ENCODE data around the gene AQP11. TPM values are rescaled to one million over a fixed set of nuclear protein-coding genes. Genes with fewer than 3 reads are reported as not detected.

AQP11 gene
- total RNA-seq, 2 donors from 2014 or later: 1.7 to 2.6 TPM

- H3K27ac Mint-ChIP-seq: no peak overlapping the region
- no peaks in the 10 kb centered on the region for H3K36me3 ChIP-seq (ENCODE audit: control insufficient read depth, insufficient read depth, low read length)
- peaks cover 10% of the 10 kb centered on the region for H3K9me3 ChIP-seq (ENCODE audit: control insufficient read depth, low read length)
- no peak overlapping the region for H3K4me3 ChIP-seq (ENCODE audit: low read length)
- 94 to 100% methylated on average over 1 of the region's 1 CpG for WGBS, 2 experiments (ENCODE audit: insufficient coverage in 1 of 2, insufficient read length in 1 of 2)
- no peaks in the 10 kb centered on the region for H3K36me3 Mint-ChIP-seq (ENCODE audit: low read depth)
- peaks cover 9% of the 10 kb centered on the region for H3K9me3 Mint-ChIP-seq
- H3K27me3 Mint-ChIP-seq (ENCODE audit: insufficient read depth): peaks cover 3% of the 10 kb centered on the region
- no peak for TF ChIP-seq CTCF (conservative IDR thresholded peaks at IDR 0.05)
- H3K4me1 Mint-ChIP-seq: no peaks in the 10 kb centered on the region
- H3K27ac ChIP-seq (ENCODE audit: low read depth, low read length): no peak overlapping the region
- no peaks in the 10 kb centered on the region for H3K4me1 ChIP-seq (ENCODE audit: control insufficient read depth, insufficient read depth, low read length)
- no peaks in the 10 kb centered on the region for H3K27me3 ChIP-seq (ENCODE audit: control insufficient read depth, insufficient read depth, low read length, poor library complexity, severe bottlenecking)
- no peak for DNase-seq
- no peak overlapping the region for H3K9ac ChIP-seq (ENCODE audit: extremely low read depth, low read length, poor library complexity, severe bottlenecking)
- H3K4me3 Mint-ChIP-seq: no peak overlapping the region
These were observed 55.1 kb downstream of the AQP11 start for GRCh38 chr11:77644887-77645286.

- Histone ChIP-seq H3K9ac (ENCODE audit: extremely low read depth, low read length, poor library complexity, severe bottlenecking) (no peak overlapping the region), H3K36me3 (ENCODE audit: control insufficient read depth, insufficient read depth, low read length) (no peaks in the 10 kb centered on the region), H3K4me1 (ENCODE audit: control insufficient read depth, insufficient read depth, low read length) (no peaks in the 10 kb centered on the region), H3K27me3 (ENCODE audit: control insufficient read depth, insufficient read depth, low read length, poor library complexity, severe bottlenecking) (no peaks in the 10 kb centered on the region), H3K27ac (ENCODE audit: low read depth, low read length) (no peak overlapping the region), H3K4me3 (ENCODE audit: low read length) (no peak overlapping the region), H3K9me3 (ENCODE audit: control insufficient read depth, low read length) (no peaks in the 10 kb centered on the region)
- no peaks in the 10 kb centered on the region for H3K4me1 Mint-ChIP-seq
- DNase-seq: no peak
- 74 to 86% methylated on average over 2 of the region's 3 CpGs for WGBS, 2 experiments (ENCODE audit: insufficient coverage in 1 of 2, insufficient read length in 1 of 2)
- H3K9me3 Mint-ChIP-seq: no peaks in the 10 kb centered on the region
- H3K36me3 Mint-ChIP-seq (ENCODE audit: low read depth): no peaks in the 10 kb centered on the region
- no peak for TF ChIP-seq CTCF (conservative IDR thresholded peaks at IDR 0.05)
- no peak overlapping the region for H3K27ac Mint-ChIP-seq
- H3K27me3 Mint-ChIP-seq (ENCODE audit: insufficient read depth): no peaks in the 10 kb centered on the region
- no peak overlapping the region for H3K4me3 Mint-ChIP-seq
These were observed 58.0 kb downstream of the AQP11 start for GRCh38 chr11:77647654-77648305.

- no peak overlapping the region for H3K4me3 Mint-ChIP-seq
- H3K27ac Mint-ChIP-seq: no peak overlapping the region
- H3K36me3 Mint-ChIP-seq (ENCODE audit: low read depth): no peaks in the 10 kb centered on the region
- no peaks in the 10 kb centered on the region for H3K9me3 Mint-ChIP-seq
- no peak for TF ChIP-seq CTCF (conservative IDR thresholded peaks at IDR 0.05)
- H3K27me3 Mint-ChIP-seq (ENCODE audit: insufficient read depth): no peaks in the 10 kb centered on the region
- H3K9ac ChIP-seq (ENCODE audit: extremely low read depth, low read length, poor library complexity, severe bottlenecking): no peak overlapping the region
- no peaks in the 10 kb centered on the region for H3K4me1 ChIP-seq (ENCODE audit: control insufficient read depth, insufficient read depth, low read length)
- H3K9me3 ChIP-seq (ENCODE audit: control insufficient read depth, low read length): no peaks in the 10 kb centered on the region
- 87 to 100% methylated on average over 3 of the region's 3 CpGs for WGBS, 2 experiments (ENCODE audit: insufficient coverage in 1 of 2, insufficient read length in 1 of 2)
- no peaks in the 10 kb centered on the region for H3K27me3 ChIP-seq (ENCODE audit: control insufficient read depth, insufficient read depth, low read length, poor library complexity, severe bottlenecking)
- H3K4me3 ChIP-seq (ENCODE audit: low read length): no peak overlapping the region
- H3K36me3 ChIP-seq (ENCODE audit: control insufficient read depth, insufficient read depth, low read length): no peaks in the 10 kb centered on the region
- no peak overlapping the region for H3K27ac ChIP-seq (ENCODE audit: low read depth, low read length)
- no peaks in the 10 kb centered on the region for H3K4me1 Mint-ChIP-seq
- no peak for DNase-seq
These were observed 60.4 kb downstream of the AQP11 start for GRCh38 chr11:77650123-77650522.
